DOHH2 (cell line): Measurements from ENCODE around the gene PEAK3.

Source experiments
- H3F3A ChIP-seq: fragments of 200-600 bp; sonication (generic), shearing (Covaris generic); 2 replicates; pipeline ENCODE4 v1.6.0; 2016; ENCODE audit warnings: antibody characterized with exemption, mild to moderate bottlenecking; ENCODE audit not compliant: control insufficient read depth, insufficient read depth
- H3K27ac ChIP-seq: fragments of 200-600 bp; sonication (generic); 2 replicates; pipeline ENCODE4 v1.5.1; 2014; ENCODE audit warnings: low read depth, mild to moderate bottlenecking, low read length, moderate library complexity
- H3K27me3 ChIP-seq: fragments of 200-600 bp; sonication (generic); 2 replicates; pipeline ENCODE4 v1.6.1; 2014; ENCODE audit warnings: mild to moderate bottlenecking, low read length, mixed read lengths; ENCODE audit not compliant: control insufficient read depth
- H3K36me3 ChIP-seq: fragments of 200-600 bp; sonication (generic); 2 replicates; pipeline ENCODE4 v1.6.1; 2014; ENCODE audit warnings: mild to moderate bottlenecking, low read length, moderate library complexity, mixed read lengths; ENCODE audit not compliant: control insufficient read depth
- H3K4me1 ChIP-seq: fragments of 200-600 bp; sonication (generic); 2 replicates; pipeline ENCODE4 v1.6.1; 2014; ENCODE audit warnings: mild to moderate bottlenecking, low read length, mixed read lengths; ENCODE audit not compliant: control insufficient read depth
- H3K4me2 ChIP-seq: fragments of 200-600 bp; sonication (generic); 2 replicates; pipeline ENCODE4 v1.6.0; 2014; ENCODE audit warnings: mild to moderate bottlenecking, low read length, moderate library complexity
- H3K4me3 ChIP-seq: fragments of 200-600 bp; sonication (generic); 2 replicates; pipeline ENCODE4 v1.5.1; 2014; ENCODE audit warnings: mild to moderate bottlenecking, low read length, mixed read lengths
- H3K79me2 ChIP-seq: fragments of 200-600 bp; sonication (generic); 2 replicates; pipeline ENCODE4 v1.6.1; 2014; ENCODE audit warnings: mild to moderate bottlenecking, low read length, mixed read lengths; ENCODE audit not compliant: control insufficient read depth
- H3K9me2 ChIP-seq: fragments of 200-600 bp; sonication (generic); replicated peaks from 2 replicates; pipeline ENCODE4 v1.6.1; 2014; ENCODE audit warnings: mild to moderate bottlenecking, low read length, mixed read lengths; ENCODE audit not compliant: control insufficient read depth
- H3K9me3 ChIP-seq: fragments of 200-600 bp; sonication (generic); 2 replicates; pipeline ENCODE4 v1.6.1; 2014; ENCODE audit warnings: antibody characterized with exemption, low read length, mixed read lengths; ENCODE audit not compliant: control insufficient read depth, insufficient read depth
- H4K20me1 ChIP-seq: fragments of 200-600 bp; sonication (generic); 2 replicates; pipeline ENCODE4 v1.6.0; 2014; ENCODE audit warnings: low read depth, mild to moderate bottlenecking, antibody characterized with exemption, low read length, moderate library complexity; ENCODE audit not compliant: control insufficient read depth, insufficient read depth
- EZH2phosphoT487 ChIP-seq: fragments of 200-600 bp; sonication (generic); IDR thresholded peaks from 2 replicates; pipeline ENCODE4 v1.6.1; 2017; ENCODE audit warnings: borderline replicate concordance, mild to moderate bottlenecking, antibody characterized with exemption, low read length, moderate library complexity, mixed read lengths
- TF ChIP-seq, protein P1 (sequence below): fragments of 200-600 bp; sonication (generic); IDR thresholded peaks from one replicate; pipeline ENCODE4 v1.5.1; 2014; ENCODE audit warnings: antibody characterized with exemption, mild to moderate bottlenecking, low read depth, low read length; ENCODE audit not compliant: poor library complexity, severe bottlenecking

The PEAK3 gene

DNA sequence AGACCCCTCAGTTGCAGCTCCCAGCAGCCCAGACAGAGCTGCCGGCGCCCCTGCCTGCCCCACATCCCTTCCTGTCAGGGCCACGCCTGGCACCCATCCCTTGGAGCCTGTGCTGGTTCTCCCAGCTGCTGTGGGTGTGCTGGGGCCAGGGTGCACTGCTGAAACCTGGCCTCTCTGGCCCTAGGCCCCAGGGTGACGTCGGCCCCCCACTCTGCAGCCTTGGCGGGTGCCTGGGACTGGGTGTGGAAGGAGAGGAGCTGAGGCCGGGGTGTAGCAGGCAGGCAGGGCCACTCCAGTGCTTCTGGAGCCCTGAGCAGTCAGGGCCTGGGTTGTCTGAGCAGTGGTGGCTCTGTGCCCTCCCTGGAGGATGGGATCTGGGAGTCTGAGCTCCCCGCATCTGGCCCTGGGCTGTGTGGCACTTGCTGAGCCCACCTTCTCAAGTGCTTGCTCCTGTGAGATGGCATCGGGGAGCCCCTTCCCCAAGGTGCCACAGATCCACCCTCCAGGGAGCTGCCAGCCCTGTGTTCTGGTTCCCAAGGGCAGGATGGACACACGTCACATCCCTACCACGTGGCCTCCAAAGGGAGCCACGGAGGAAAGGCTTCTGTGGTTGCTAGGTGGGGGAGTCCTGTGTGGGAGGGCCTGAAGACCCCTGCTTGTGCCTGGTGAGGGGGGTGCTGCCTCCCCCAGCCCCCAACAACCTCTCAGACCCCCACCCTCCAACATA lies 51.0 kb downstream of the PEAK3 start:
- Histone ChIP-seq H3K9me3 (no peaks in the 10 kb centered on the region), H3K27ac (no peak overlapping the region), H3K9me2 (no peaks in the 10 kb centered on the region), H4K20me1 (0 out of 2 replicates have a peak, but pooled peaks cover 3% of the 10 kb centered on the region), H3K4me2 (no peak overlapping the region), H3F3A (peaks cover 28% of the 10 kb centered on the region), H3K27me3 (no peaks in the 10 kb centered on the region), H3K4me3 (no peak overlapping the region), H3K4me1 (peaks cover 57% of the 10 kb centered on the region), H3K79me2 (peaks cover 69% of the 10 kb centered on the region), H3K36me3 (peaks cover 90% of the 10 kb centered on the region)
- no peak for TF ChIP-seq EZH2phosphoT487
- TF ChIP-seq, protein P1, sequence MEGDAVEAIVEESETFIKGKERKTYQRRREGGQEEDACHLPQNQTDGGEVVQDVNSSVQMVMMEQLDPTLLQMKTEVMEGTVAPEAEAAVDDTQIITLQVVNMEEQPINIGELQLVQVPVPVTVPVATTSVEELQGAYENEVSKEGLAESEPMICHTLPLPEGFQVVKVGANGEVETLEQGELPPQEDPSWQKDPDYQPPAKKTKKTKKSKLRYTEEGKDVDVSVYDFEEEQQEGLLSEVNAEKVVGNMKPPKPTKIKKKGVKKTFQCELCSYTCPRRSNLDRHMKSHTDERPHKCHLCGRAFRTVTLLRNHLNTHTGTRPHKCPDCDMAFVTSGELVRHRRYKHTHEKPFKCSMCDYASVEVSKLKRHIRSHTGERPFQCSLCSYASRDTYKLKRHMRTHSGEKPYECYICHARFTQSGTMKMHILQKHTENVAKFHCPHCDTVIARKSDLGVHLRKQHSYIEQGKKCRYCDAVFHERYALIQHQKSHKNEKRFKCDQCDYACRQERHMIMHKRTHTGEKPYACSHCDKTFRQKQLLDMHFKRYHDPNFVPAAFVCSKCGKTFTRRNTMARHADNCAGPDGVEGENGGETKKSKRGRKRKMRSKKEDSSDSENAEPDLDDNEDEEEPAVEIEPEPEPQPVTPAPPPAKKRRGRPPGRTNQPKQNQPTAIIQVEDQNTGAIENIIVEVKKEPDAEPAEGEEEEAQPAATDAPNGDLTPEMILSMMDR, result no peak

DNA sequence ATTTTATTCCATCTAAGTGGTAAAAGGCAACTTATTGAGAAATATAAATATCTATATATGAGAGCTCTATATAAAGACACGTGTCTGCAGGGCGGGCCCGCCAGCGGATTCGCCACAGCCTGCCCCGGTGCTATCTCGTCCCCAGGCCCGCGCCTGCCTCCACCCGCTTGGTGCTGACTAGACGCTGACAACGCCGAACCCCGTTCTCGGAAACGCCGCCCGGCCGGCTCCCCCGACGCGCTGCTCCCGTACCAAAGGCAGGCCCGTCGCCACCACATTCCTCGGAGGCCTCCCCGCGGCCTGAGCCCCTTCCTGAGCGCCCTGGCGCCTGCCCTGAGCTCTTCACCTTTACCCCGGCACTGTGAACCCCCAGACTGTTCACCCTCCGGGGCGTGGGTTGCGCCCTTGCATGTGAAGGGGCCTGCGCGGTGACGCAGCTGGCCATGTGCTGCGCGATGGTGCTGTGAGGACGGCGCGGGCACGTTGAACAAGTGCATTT lies 51.9 kb downstream of the PEAK3 start:
- H4K20me1 ChIP-seq, result 0 out of 2 replicates have a peak, but pooled peaks cover 3% of the 10 kb centered on the region
- peaks cover 55% of the 10 kb centered on the region for H3K4me1 ChIP-seq
- H3K27ac ChIP-seq, result no peak overlapping the region
- no peak for TF ChIP-seq EZH2phosphoT487
- TF ChIP-seq, protein P1, result no peak
- H3K79me2 ChIP-seq, result peaks cover 62% of the 10 kb centered on the region
- H3K4me2 ChIP-seq, result no peak overlapping the region
- H3K9me2 ChIP-seq, result no peaks in the 10 kb centered on the region
- no peaks in the 10 kb centered on the region for H3K9me3 ChIP-seq
- peaks cover 28% of the 10 kb centered on the region for H3F3A ChIP-seq
- no peaks in the 10 kb centered on the region for H3K27me3 ChIP-seq
- peaks cover 90% of the 10 kb centered on the region for H3K36me3 ChIP-seq
- H3K4me3 ChIP-seq, result no peak overlapping the region

DNA sequence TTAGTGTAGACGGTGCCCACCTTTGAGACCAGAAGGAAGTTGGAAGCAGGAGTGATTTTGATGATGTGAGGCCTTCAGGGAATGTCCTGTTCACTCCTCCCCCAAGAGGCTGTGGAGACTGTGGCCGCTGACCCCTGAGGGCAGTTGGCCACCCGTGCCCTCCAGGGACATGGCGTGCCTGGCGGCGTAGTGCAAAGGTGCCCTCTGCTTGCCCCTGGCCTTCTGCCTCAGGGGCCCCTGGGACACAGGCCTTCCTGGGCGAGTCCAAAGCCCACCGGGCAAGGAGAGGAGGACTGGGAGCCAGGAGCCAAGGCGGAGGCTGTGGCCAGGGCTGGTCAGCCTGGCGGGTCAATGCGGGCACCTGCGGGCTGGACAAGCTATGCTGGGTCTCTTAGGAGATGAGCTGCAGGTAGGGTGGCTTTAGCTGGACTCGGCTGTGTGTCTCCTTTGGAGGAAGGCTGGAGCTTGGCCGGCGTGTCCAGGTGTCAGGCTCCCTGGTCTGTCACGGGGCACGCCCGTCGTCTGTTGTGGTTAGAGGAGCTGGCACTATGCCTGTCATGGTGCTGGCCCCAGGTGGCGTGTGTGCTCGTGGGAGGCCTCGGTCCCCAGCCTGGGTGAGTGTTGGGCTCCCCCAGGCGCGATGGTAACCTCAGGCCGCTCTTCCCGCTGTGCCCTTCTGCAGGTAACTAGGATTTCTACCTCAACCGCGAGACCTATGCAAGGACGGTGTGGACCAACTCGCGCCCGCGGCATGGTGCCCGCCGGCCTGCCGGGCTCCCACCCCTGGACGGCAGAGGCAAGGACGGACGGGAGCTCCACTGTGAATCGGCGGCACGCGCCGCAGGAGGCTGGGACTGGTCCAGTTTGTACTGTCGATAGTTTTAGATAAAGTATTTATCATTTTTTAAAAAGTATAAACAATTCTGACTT lies 52.6 kb downstream of the PEAK3 start:
- Histone ChIP-seq H3F3A (peaks cover 28% of the 10 kb centered on the region), H3K4me2 (peak overlapping the region; percentile 88; the same call in 1 of the 2 replicates), H4K20me1 (0 out of 2 replicates have a peak, but pooled peaks cover 3% of the 10 kb centered on the region), H3K4me3 (no peak overlapping the region), H3K4me1 (peaks cover 51% of the 10 kb centered on the region), H3K9me2 (no peaks in the 10 kb centered on the region), H3K27ac (0 out of 2 replicates have a peak overlapping the region, but pooled peaks have one; percentile 90), H3K36me3 (peaks cover 95% of the 10 kb centered on the region), H3K9me3 (no peaks in the 10 kb centered on the region), H3K79me2 (peaks cover 55% of the 10 kb centered on the region), H3K27me3 (no peaks in the 10 kb centered on the region)
- TF ChIP-seq, protein P1, result no peak
- TF ChIP-seq EZH2phosphoT487, result no peak
